Loucy (cell line): ENCODE data around the gene HHIP.

ENCODE experiments used
- H2AFZ ChIP-seq: fragments of 200-600 bp; sonication (generic); 2 replicates; pipeline ENCODE4 v1.6.0; 2016; ENCODE audit warnings: antibody characterized with exemption, mild to moderate bottlenecking, low read length, moderate library complexity
- H3F3A ChIP-seq: fragments of 200-600 bp; 2 replicates; pipeline ENCODE4 v1.6.0; 2016; ENCODE audit warnings: antibody characterized with exemption, low read depth, mild to moderate bottlenecking
- H3K27me3 ChIP-seq: fragments of 200-600 bp; sonication (generic); 2 replicates; pipeline ENCODE4 v1.6.1; 2014; ENCODE audit warnings: low read length, mild to moderate bottlenecking; ENCODE audit not compliant: insufficient read depth, poor library complexity, severe bottlenecking
- H3K36me3 ChIP-seq: fragments of 200-600 bp; sonication (generic); 2 replicates; pipeline ENCODE4 v1.6.1; 2016; ENCODE audit warnings: low read length; ENCODE audit not compliant: insufficient read depth
- H3K4me1 ChIP-seq: fragments of 200-600 bp; sonication (generic); 2 replicates; pipeline ENCODE4 v1.5.1; 2014; ENCODE audit warnings: low read length, mild to moderate bottlenecking; ENCODE audit not compliant: insufficient read depth, poor library complexity, severe bottlenecking
- H3K4me2 ChIP-seq: fragments of 200-600 bp; sonication (generic); 2 replicates; pipeline ENCODE4 v1.6.0; 2014; ENCODE audit warnings: antibody characterized with exemption, low read length, low read depth, mild to moderate bottlenecking; ENCODE audit not compliant: poor library complexity, severe bottlenecking
- H3K4me3 ChIP-seq: fragments of 200-600 bp; sonication (generic); 2 replicates; pipeline ENCODE4 v1.5.1; 2014; ENCODE audit warnings: low read length, mild to moderate bottlenecking, mixed read lengths; ENCODE audit not compliant: poor library complexity, severe bottlenecking
- H3K79me2 ChIP-seq: fragments of 200-600 bp; sonication (generic); 2 replicates; pipeline ENCODE4 v1.6.1; 2014; ENCODE audit warnings: low read length; ENCODE audit not compliant: insufficient read depth
- H3K9ac ChIP-seq: fragments of 200-600 bp; sonication (generic); 2 replicates; pipeline ENCODE4 v1.6.0; 2014; ENCODE audit warnings: mild to moderate bottlenecking, low read depth, low read length, moderate library complexity; ENCODE audit not compliant: poor library complexity, severe bottlenecking
- H3K9me2 ChIP-seq: fragments of 200-600 bp; sonication (generic); replicated peaks from 2 replicates; pipeline ENCODE4 v1.6.1; 2016; ENCODE audit warnings: low read depth, low read length, mixed read lengths
- H3K9me3 ChIP-seq: fragments of 200-600 bp; sonication (generic); 2 replicates; pipeline ENCODE4 v1.6.1; 2014; ENCODE audit warnings: mild to moderate bottlenecking, antibody characterized with exemption, low read length, low read depth; ENCODE audit not compliant: insufficient read depth
- H4K20me1 ChIP-seq: fragments of 200-600 bp; sonication (generic); 2 replicates; pipeline ENCODE4 v1.6.0; 2014; ENCODE audit warnings: antibody characterized with exemption, low read length, mild to moderate bottlenecking; ENCODE audit not compliant: insufficient read depth, poor library complexity, severe bottlenecking
- CTCF ChIP-seq: fragments of 200-600 bp; sonication (generic); conservative IDR thresholded peaks from 2 replicates; pipeline ENCODE4 v1.5.1; 2014; ENCODE audit warnings: mild to moderate bottlenecking, antibody characterized with exemption, low read length
- EZH2phosphoT487 ChIP-seq: fragments of 200-600 bp; IDR thresholded peaks from 2 replicates; pipeline ENCODE4 v1.6.1; 2018; ENCODE audit warnings: antibody characterized with exemption, mild to moderate bottlenecking, moderate library complexity, borderline replicate concordance

The HHIP gene

DNA sequence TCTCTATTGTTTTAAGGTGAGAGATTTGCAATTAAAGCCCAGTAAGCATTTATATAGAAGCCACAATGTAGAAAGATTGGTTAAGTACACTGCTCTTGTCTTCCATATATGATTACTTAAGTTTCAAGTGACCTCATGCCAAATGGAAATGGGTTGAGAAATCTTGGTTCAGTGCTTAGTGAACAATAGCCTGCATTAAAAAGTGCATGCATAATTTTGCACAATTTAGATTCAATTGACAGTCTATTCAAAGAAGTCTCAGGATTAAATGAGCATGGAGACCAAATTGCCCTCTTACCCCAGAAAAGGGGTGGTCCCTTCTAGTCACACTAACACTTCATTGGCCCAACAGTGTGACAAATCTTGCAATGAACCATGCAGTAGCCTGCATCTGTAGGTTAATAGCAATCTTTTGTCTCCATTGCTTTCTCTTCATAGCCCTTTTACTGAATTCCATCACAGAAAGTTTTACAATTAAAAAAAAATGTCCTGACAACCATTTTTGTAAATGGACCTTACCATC lies 93.6 kb downstream of the HHIP start:
- Histone ChIP-seq H3K27me3 (no peaks in the 10 kb centered on the region), H3K79me2 (no peaks in the 10 kb centered on the region), H3K36me3 (peaks cover 30% of the 10 kb centered on the region), H2AFZ (no peak overlapping the region), H4K20me1 (no peaks in the 10 kb centered on the region), H3K9me2 (no peaks in the 10 kb centered on the region), H3K9ac (no peak overlapping the region), H3K4me3 (no peak overlapping the region), H3K9me3 (no peaks in the 10 kb centered on the region), H3K4me1 (no peaks in the 10 kb centered on the region), H3F3A (no peaks in the 10 kb centered on the region), H3K4me2 (no peak overlapping the region)
- TF ChIP-seq CTCF (no peak), EZH2phosphoT487 (no peak)

DNA sequence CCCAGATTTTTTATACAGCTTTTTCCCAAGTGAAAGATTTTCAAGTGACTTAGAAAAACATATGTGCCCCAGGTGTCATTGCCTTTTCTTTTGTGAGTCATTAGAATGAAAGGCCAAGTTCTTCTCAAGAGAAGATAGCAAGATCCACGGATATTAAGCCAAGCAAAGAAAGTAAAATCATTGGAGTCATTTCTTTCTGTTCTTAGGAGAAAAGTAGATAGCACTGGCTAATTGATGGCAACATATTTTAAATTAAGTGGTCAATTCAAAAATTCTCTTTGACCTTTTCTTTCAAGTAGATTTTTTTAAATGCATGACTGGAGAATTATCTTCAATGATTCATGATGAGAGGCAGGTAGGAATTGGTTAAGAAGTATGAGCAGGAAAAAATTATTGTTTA lies 94.4 kb downstream of the HHIP start:
- TF ChIP-seq CTCF (no peak), EZH2phosphoT487 (no peak)
- H2AFZ ChIP-seq: no peak overlapping the region
- no peaks in the 10 kb centered on the region for H3K79me2 ChIP-seq
- H3K27me3 ChIP-seq: no peaks in the 10 kb centered on the region
- no peak overlapping the region for H3K4me2 ChIP-seq
- no peaks in the 10 kb centered on the region for H4K20me1 ChIP-seq
- H3K9me3 ChIP-seq: no peaks in the 10 kb centered on the region
- no peak overlapping the region for H3K4me3 ChIP-seq
- H3K36me3 ChIP-seq: peaks cover 30% of the 10 kb centered on the region
- no peaks in the 10 kb centered on the region for H3F3A ChIP-seq
- no peak overlapping the region for H3K9ac ChIP-seq
- no peaks in the 10 kb centered on the region for H3K9me2 ChIP-seq
- no peaks in the 10 kb centered on the region for H3K4me1 ChIP-seq

GRCh38 chr4:144748814-144749555 lies 103.0 kb downstream of the HHIP start:
- no peaks in the 10 kb centered on the region for H4K20me1 ChIP-seq
- H2AFZ ChIP-seq: no peak overlapping the region
- no peak overlapping the region for H3K4me2 ChIP-seq
- H3K79me2 ChIP-seq: no peaks in the 10 kb centered on the region
- no peaks in the 10 kb centered on the region for H3F3A ChIP-seq
- H3K27me3 ChIP-seq: no peaks in the 10 kb centered on the region
- no peak overlapping the region for H3K4me3 ChIP-seq
- no peak overlapping the region for H3K9ac ChIP-seq
- H3K4me1 ChIP-seq: peaks cover 11% of the 10 kb centered on the region
- no peaks in the 10 kb centered on the region for H3K36me3 ChIP-seq
- H3K9me3 ChIP-seq: no peaks in the 10 kb centered on the region
- TF ChIP-seq CTCF (no peak), EZH2phosphoT487 (no peak)
- no peaks in the 10 kb centered on the region for H3K9me2 ChIP-seq
